GM18951 (cell line): ENCODE results near the gene SUPT20HL2.
"Not testable (repeated sequence)": the region's sequence is repeated elsewhere in the genome, so short reads cannot be mapped to it uniquely, and the experiment has no call there.

Experiments
- POLR2A ChIP-seq: IDR thresholded peaks from 4 replicates; pipeline ENCODE4 v1.6.1; 2011; ENCODE audit warnings: mild to moderate bottlenecking; ENCODE audit not compliant: insufficient read length, insufficient read depth; ENCODE audit errors: extremely low read depth
- in situ Hi-C: fragments of 300-500 bp; cut with MboI; formaldehyde crosslinking; loops from one replicate; pipeline ENCODE4 v1.12.0; 2022; ENCODE audit warnings: low sequenced_read_pairs, mixed read lengths, inconsistent platforms; ENCODE audit not compliant: unreplicated experiment

Gene SUPT20HL2

GRCh38 chrX:24314019-24314635 is at the start of gene SUPT20HL2:
TSS of gene SUPT20HL2 (minus strand) at chrX:24314069. CDS start at chrX:24313315, 754 bp downstream.
- TF ChIP-seq POLR2A, result no peak
- in situ Hi-C loops, result no loop called here

- in situ Hi-C loops, result not testable (repeated sequence)
Observed at GRCh38 chrX:24362089-24362745, 48.3 kb upstream of the SUPT20HL2 start.

- TF ChIP-seq POLR2A, result no peak
- in situ Hi-C loops, result no loop called here
Observed at GRCh38 chrX:24360272-24360671, 46.4 kb upstream of the SUPT20HL2 start, which contains the start of gene SUPT20HL1. TSS of gene SUPT20HL1 (plus strand) at chrX:24360639. CDS start at chrX:24362761, 2,122 bp downstream.

GRCh38 chrX:24357106-24357505 is 43.2 kb upstream of the SUPT20HL2 start:
- TF ChIP-seq POLR2A, result no peak
- in situ Hi-C loops, result no loop called here

GRCh38 chrX:24355095-24355494 is 41.2 kb upstream of the SUPT20HL2 start:
- in situ Hi-C loops, result no loop called here
- no peak for TF ChIP-seq POLR2A

- no peak for TF ChIP-seq POLR2A
- in situ Hi-C loops, result no loop called here
Observed at GRCh38 chrX:24350217-24350616, 36.3 kb upstream of the SUPT20HL2 start.

- in situ Hi-C loops, result no loop called here
- TF ChIP-seq POLR2A, result no peak
Observed at GRCh38 chrX:24347881-24348280, 34.0 kb upstream of the SUPT20HL2 start.

GRCh38 chrX:24343719-24344118 is 29.9 kb upstream of the SUPT20HL2 start:
- in situ Hi-C loops, result no loop called here
- TF ChIP-seq POLR2A, result no peak

- in situ Hi-C loops, result no loop called here
Observed at GRCh38 chrX:24341795-24342194, 27.9 kb upstream of the SUPT20HL2 start.

GRCh38 chrX:24340501-24340900 is 26.6 kb upstream of the SUPT20HL2 start:
- no peak for TF ChIP-seq POLR2A
- in situ Hi-C loops, result no loop called here

More at GRCh38 chrX:24341795-24342194, 27.9 kb upstream of the SUPT20HL2 start:
- TF ChIP-seq POLR2A, result no peak

- no peak for TF ChIP-seq POLR2A
Observed at GRCh38 chrX:24339911-24340310, 26.0 kb upstream of the SUPT20HL2 start.

GRCh38 chrX:24335871-24336270 is 22.0 kb upstream of the SUPT20HL2 start:
- TF ChIP-seq POLR2A, result no peak

More at GRCh38 chrX:24339911-24340310, 26.0 kb upstream of the SUPT20HL2 start:
- in situ Hi-C loops, result no loop called here

GRCh38 chrX:24334461-24334860 is 20.6 kb upstream of the SUPT20HL2 start:
- TF ChIP-seq POLR2A, result no peak
- in situ Hi-C loops, result no loop called here

More at GRCh38 chrX:24335871-24336270, 22.0 kb upstream of the SUPT20HL2 start:
- in situ Hi-C loops, result no loop called here

- TF ChIP-seq POLR2A, result no peak
- in situ Hi-C loops, result no loop called here
Observed at GRCh38 chrX:24333371-24333770, 19.5 kb upstream of the SUPT20HL2 start.
